Lower leg skin (tissue), 3 donors: ENCODE measurements around the gene AEBP2.

Experiments
- POLR2A ChIP-seq, 2 donors: fragments of 450-650 bp; IDR thresholded peaks; one replicate each; pipeline ENCODE4 v1.6.1; 2016 to 2017; ENCODE audit warnings: antibody characterized with exemption in 2 of 2, mild to moderate bottlenecking in 1 of 2, moderate library complexity in 1 of 2
- TF ChIP-seq, protein P1 (sequence below), 3 donors: fragments of 450-650 bp; IDR thresholded peaks; one replicate each; pipeline ENCODE4 v1.5.1; 2016; ENCODE audit warnings: antibody characterized with exemption in 3 of 3, mild to moderate bottlenecking in 3 of 3, moderate library complexity in 2 of 3

- TF ChIP-seq, protein P1, sequence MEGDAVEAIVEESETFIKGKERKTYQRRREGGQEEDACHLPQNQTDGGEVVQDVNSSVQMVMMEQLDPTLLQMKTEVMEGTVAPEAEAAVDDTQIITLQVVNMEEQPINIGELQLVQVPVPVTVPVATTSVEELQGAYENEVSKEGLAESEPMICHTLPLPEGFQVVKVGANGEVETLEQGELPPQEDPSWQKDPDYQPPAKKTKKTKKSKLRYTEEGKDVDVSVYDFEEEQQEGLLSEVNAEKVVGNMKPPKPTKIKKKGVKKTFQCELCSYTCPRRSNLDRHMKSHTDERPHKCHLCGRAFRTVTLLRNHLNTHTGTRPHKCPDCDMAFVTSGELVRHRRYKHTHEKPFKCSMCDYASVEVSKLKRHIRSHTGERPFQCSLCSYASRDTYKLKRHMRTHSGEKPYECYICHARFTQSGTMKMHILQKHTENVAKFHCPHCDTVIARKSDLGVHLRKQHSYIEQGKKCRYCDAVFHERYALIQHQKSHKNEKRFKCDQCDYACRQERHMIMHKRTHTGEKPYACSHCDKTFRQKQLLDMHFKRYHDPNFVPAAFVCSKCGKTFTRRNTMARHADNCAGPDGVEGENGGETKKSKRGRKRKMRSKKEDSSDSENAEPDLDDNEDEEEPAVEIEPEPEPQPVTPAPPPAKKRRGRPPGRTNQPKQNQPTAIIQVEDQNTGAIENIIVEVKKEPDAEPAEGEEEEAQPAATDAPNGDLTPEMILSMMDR (IDR thresholded peaks at IDR 0.05): no peak
- no peak for TF ChIP-seq POLR2A (IDR thresholded peaks at IDR 0.05)
Observed at GRCh38 chr12:19447386-19447785, 8.1 kb downstream of the AEBP2 start.
